Lower leg skin (tissue), 3 donors: ENCODE measurements around the gene MRPS18B.

Experiments used
- POLR2A ChIP-seq, 2 donors: fragments of 450-650 bp; IDR thresholded peaks; one replicate each; pipeline ENCODE4 v1.6.1; 2016 to 2017; ENCODE audit warnings: antibody characterized with exemption in 2 of 2, mild to moderate bottlenecking in 1 of 2, moderate library complexity in 1 of 2
- TF ChIP-seq, protein P1 (sequence below), 3 donors: fragments of 450-650 bp; IDR thresholded peaks; one replicate each; pipeline ENCODE4 v1.5.1; 2016; ENCODE audit warnings: antibody characterized with exemption in 3 of 3, mild to moderate bottlenecking in 3 of 3, moderate library complexity in 2 of 3

DNA sequence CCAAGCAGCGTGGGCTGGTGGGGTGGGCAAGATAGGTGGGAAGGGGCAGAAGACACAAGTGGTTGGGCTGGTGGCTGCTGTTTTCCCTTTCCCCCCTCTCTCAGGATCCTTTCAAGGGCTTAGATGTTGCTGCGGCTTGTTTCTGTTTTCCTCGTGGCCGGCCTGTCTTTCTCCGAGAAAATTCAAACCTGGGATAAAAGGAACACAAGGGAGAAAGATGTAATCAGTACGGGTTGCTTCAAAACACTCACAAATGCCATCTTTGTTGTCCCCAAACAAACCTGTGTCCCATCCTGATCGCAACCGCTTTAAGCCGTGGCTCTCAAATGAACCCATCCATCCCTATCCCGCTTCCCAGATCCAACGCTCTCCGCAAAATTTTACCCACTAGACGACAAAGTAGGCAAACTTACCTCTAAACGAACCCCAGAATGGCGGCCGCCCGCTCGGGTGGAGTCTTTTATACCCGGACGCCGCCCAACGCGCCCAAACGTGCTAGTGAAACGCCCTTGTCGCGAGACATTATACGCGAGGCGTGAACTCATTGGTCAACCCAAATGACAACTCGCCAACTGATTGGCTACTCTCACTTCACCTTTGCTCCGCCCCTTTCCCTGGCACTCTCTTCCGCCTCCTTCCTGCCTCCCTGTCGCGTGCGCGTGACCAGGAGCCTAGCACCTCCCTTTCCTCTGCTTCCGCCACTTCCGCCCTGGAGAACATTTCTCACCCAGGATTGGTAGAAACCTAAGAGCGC lies 652 bp upstream of the MRPS18B start, which contains the start of gene PPP1R10:
- TF ChIP-seq POLR2A (IDR thresholded peaks at IDR 0.05): peak in 1 of 2 donors; percentile 98
- TF ChIP-seq, protein P1, sequence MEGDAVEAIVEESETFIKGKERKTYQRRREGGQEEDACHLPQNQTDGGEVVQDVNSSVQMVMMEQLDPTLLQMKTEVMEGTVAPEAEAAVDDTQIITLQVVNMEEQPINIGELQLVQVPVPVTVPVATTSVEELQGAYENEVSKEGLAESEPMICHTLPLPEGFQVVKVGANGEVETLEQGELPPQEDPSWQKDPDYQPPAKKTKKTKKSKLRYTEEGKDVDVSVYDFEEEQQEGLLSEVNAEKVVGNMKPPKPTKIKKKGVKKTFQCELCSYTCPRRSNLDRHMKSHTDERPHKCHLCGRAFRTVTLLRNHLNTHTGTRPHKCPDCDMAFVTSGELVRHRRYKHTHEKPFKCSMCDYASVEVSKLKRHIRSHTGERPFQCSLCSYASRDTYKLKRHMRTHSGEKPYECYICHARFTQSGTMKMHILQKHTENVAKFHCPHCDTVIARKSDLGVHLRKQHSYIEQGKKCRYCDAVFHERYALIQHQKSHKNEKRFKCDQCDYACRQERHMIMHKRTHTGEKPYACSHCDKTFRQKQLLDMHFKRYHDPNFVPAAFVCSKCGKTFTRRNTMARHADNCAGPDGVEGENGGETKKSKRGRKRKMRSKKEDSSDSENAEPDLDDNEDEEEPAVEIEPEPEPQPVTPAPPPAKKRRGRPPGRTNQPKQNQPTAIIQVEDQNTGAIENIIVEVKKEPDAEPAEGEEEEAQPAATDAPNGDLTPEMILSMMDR (IDR thresholded peaks at IDR 0.05): no peak
